Measurements from ENCODE around the gene RBMS3. TPM values are rescaled to one million over a fixed set of nuclear protein-coding genes. Genes with fewer than 3 reads are reported as not detected.

Gene RBMS3
- total RNA-seq, 2 donors from 2014 or later, result 1.4 to 3.5 TPM

DNA sequence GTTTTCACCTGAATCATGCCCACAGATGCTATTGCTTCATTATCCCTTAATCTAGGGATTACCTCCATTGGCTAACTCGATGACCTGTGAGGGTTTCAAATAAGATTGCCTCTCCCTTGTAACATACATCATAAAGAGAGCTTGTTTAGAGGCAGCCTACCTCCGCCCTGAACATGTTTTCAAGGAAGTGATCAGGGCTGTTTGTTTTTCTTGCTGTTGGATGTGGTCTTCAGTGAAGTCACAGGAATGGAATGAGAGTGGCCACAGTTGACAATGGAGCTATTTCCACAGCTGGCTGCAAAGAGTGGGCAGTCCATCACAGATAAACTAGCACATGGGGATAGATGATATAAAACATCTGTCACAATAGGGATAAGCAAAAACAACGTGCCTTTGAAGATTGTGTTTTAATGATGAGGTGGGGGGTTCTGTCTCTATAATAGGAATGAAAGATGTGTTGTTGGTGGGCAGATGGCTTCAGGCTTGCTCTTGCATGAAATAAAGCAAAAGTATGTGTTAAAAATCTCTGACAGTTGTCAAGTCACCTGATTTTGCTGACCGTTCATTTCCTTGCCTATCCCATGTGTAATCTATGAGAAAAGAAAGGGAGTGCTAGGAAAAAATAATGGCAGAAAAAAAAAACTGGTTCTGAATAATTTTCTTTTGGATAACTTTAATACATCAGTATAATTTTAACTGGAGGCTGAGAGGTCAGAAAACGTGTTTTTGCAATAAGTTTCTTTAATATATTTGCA lies 642.3 kb downstream of the RBMS3 start:
- ATAC-seq (no peak), DNase-seq (ENCODE audit: low spot score) (no peak)
- Mint-ChIP-seq H3K9me3 (no peaks in the 10 kb centered on the region), H3K27ac (no peak overlapping the region), H3K4me3 (no peak overlapping the region), H3K4me1 (ENCODE audit: low read depth in 2 of 2) (no peaks in the 10 kb centered on the region), H3K27me3 (no peaks in the 10 kb centered on the region), H3K36me3 (no peaks in the 10 kb centered on the region)

DNA sequence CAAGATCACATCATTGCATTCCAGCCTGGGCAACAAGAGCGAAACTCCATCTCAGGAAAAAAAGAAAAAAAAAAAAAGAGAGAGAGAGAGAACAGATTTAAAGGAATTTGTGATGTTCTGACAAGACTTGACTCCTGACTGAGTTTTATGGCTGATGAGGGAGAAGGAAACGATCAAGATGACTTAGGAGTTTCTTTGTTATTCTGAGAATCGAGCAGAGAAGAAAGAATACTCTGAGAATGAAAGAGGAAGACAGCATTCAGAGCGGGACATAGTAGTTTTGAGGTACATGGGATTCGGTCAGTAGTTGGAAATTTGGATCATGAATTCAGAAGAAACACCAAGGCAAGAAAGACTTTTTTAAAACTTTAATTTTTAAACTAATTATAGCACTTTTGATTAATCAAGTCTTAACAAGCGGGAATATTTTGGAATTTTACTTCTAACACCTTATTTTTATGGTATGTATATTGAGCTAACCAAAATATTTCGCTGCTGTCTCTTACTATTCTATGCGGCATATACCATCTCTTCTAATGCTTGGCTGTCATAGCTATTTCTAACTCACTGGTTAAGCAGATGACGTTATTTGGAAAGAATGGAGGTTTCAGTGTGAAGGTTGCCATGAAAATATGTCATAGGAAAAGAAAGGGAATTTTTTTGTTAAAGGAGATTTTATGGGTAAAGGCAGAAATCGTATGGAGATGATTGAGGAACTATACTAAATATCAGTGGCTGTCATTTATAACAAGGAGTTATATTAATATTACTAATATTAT lies 644.1 kb downstream of the RBMS3 start:
- Mint-ChIP-seq H3K36me3 (no peaks in the 10 kb centered on the region), H3K4me3 (no peak overlapping the region), H3K4me1 (ENCODE audit: low read depth in 2 of 2) (no peaks in the 10 kb centered on the region), H3K27ac (no peak overlapping the region), H3K9me3 (no peaks in the 10 kb centered on the region), H3K27me3 (no peaks in the 10 kb centered on the region)
- no peak for ATAC-seq
- no peak for DNase-seq (ENCODE audit: low spot score)

DNA sequence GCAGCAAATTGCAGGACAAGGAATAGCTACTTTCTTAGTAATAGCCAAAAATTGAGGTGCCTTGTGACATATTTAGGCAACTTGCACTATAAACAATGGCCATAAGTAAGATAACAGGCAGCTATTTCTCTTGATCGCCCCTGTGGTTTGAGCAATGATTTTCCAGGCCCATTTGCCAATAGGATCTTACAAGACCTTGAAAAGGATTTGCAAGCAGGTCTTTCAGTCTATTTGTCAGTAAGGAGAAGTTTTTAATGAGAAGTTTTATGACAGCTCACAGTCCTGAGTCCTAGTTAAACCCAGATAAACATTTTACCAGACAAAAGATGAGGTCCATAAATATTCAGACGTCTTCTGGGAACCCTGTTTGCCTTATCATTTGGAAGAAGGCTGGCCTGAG lies 645.5 kb downstream of the RBMS3 start:
- ATAC-seq (no peak), DNase-seq (ENCODE audit: low spot score) (no peak)
- Mint-ChIP-seq H3K9me3 (no peaks in the 10 kb centered on the region), H3K36me3 (no peaks in the 10 kb centered on the region), H3K4me3 (no peak overlapping the region), H3K4me1 (ENCODE audit: low read depth in 2 of 2) (no peaks in the 10 kb centered on the region), H3K27me3 (no peaks in the 10 kb centered on the region), H3K27ac (no peak overlapping the region)

DNA sequence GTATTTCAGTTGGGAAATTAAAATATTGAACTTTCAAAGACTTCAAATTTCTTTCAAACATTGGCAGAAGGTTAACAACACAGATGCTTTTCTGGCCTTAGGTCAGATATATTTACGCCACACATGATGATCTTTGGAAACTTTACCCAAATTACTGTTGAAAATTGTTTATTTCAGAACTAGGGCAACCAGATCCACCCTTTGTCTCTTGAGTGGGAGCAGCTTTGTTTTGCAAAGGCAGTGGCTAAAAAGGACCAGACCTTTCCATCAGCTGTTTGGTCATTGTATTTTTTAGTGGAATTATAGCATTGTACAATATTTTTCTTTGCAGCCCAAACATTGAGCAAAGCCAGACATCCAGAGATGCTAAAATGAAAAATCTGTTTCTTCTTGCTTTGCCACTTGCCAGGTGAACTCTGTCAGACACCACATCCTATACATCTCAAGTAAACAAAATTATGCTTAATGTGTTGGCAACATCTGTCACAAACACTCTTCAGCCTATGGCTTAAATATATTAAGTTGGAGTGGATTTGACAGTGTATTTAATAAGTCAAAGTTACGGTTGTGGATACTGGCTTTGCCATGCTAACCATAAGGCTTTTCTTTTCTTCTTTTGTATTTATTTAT lies 651.9 kb downstream of the RBMS3 start:
- no peak overlapping the region for H3K27ac Mint-ChIP-seq
- no peaks in the 10 kb centered on the region for H3K27me3 Mint-ChIP-seq
- ATAC-seq, result no peak
- no peak for DNase-seq (ENCODE audit: low spot score)
- H3K4me3 Mint-ChIP-seq, result no peak overlapping the region
- H3K36me3 Mint-ChIP-seq, result no peaks in the 10 kb centered on the region
- no peaks in the 10 kb centered on the region for H3K9me3 Mint-ChIP-seq
- no peaks in the 10 kb centered on the region for H3K4me1 Mint-ChIP-seq (ENCODE audit: low read depth in 2 of 2)

DNA sequence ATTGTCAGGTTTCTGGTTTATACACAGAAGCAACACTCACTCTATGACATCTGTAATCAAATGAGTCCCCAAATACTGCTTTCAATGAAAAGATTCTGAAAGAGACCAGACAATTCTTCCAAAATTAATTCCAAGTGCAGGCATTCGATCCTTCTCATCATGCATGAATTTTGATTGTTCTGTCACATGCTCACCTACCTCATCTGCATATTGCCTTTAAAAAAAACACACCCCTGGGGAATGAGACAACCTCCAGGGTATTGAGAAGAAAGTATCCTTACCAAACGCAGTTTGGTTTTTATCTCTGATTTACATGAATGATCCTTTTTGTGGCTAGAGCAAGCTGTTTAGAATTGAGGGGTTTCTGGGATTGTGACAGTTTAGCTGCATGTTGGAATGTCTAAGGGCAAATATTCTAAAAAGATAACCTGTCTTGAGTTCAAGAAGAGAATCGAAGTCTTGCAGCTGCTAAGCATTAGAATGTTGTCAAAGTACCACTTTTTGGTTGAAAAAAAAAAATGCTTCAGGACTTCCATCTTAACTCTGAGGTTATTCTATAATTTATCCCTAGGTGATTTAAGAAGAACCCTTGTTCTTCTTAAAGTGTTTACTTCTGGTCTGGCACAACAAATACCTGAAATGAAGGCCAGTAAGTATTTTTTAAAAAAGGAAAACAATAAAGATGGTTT lies 653.1 kb downstream of the RBMS3 start:
- Mint-ChIP-seq H3K4me1 (ENCODE audit: low read depth in 2 of 2) (no peaks in the 10 kb centered on the region), H3K27ac (no peak overlapping the region), H3K4me3 (no peak overlapping the region), H3K36me3 (no peaks in the 10 kb centered on the region), H3K27me3 (no peaks in the 10 kb centered on the region), H3K9me3 (no peaks in the 10 kb centered on the region)
- ATAC-seq (no peak), DNase-seq (ENCODE audit: low spot score) (no peak)

DNA sequence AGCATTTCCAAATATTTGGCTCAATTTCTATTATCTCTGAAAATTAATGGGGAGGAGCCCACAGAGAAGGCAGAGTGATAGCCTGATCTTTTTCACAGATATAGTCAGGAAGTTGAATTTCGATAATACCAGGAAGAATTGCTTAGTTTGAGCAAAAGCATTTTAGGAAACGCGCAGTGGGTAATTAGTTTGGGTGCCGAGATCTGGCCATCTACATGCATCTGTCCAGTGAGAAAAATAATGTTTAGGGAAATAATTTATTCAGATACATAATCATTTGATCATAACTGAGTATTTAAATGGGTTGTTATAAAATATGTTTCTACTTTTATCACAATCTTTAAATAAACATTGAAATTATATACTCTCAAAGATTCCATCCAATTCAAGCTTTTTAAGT lies 653.9 kb downstream of the RBMS3 start:
- Mint-ChIP-seq H3K4me1 (ENCODE audit: low read depth in 2 of 2) (no peaks in the 10 kb centered on the region), H3K36me3 (no peaks in the 10 kb centered on the region), H3K4me3 (no peak overlapping the region), H3K27ac (no peak overlapping the region), H3K9me3 (peaks cover 2% of the 10 kb centered on the region), H3K27me3 (no peaks in the 10 kb centered on the region)
- no peak for ATAC-seq
- no peak for DNase-seq (ENCODE audit: low spot score)

DNA sequence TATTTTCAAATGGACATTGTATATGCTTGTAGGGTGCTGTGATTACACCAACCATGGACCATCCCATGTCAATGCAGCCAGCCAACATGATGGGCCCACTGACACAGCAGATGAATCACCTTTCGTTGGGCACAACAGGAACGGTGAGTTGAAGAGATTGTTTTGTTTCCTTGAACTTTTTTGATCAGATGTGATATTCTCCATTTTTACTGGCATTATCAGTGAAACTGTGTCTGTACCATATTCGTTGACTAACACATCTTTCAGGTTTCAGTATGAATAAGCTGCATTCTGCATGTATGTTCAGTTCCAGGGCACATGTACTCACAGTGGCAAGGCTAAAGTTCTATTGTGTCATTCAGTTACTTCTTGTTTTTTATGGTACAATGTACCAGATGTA lies 655.2 kb downstream of the RBMS3 start:
- no peak for ATAC-seq
- H3K4me1 Mint-ChIP-seq (ENCODE audit: low read depth in 2 of 2), result no peaks in the 10 kb centered on the region
- no peak for DNase-seq (ENCODE audit: low spot score)
- no peaks in the 10 kb centered on the region for H3K36me3 Mint-ChIP-seq
- no peaks in the 10 kb centered on the region for H3K27me3 Mint-ChIP-seq
- peaks cover 7% of the 10 kb centered on the region for H3K9me3 Mint-ChIP-seq
- no peak overlapping the region for H3K4me3 Mint-ChIP-seq
- no peak overlapping the region for H3K27ac Mint-ChIP-seq

DNA sequence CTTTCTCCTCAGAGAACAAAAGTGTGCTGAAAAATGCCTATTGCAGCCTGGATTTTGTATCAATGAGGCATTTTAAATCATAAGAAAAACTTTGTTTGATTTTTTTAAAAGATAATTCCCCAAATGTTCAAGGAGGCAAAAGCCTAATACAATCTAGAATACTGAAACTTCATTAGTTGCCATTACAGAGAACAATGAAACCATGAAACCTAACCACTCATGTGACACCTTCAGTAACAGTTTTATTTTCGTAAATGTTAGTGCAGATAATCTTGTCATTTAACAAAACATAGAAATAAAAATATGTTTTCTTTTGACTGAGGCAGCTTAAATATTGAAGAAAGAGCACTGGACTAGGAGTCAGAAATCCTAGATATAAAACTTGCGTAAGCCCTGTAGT lies 655.9 kb downstream of the RBMS3 start:
- Mint-ChIP-seq H3K4me1 (ENCODE audit: low read depth in 2 of 2) (no peaks in the 10 kb centered on the region), H3K27me3 (no peaks in the 10 kb centered on the region), H3K36me3 (no peaks in the 10 kb centered on the region), H3K4me3 (no peak overlapping the region), H3K27ac (no peak overlapping the region), H3K9me3 (peaks cover 7% of the 10 kb centered on the region)
- DNase-seq (ENCODE audit: low spot score), result no peak
- no peak for ATAC-seq

DNA sequence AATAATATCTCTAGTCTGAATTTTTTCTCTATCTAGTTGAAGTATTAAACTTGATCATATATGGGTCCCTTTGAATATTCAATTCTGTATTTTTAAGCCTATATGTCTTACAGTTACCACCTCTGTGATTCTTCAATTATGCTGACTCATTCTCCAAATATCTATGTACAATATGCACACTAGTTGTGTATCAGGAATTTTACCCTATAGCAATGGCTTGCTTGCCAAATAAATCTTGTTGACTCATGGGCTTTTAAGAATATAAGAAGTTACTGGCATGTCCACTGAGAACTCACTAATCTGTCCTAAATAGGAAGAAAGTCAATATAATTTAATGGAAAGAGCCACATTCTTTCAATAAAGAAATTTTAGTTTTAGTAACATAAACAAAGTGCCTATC lies 656.3 kb downstream of the RBMS3 start:
- H3K9me3 Mint-ChIP-seq, result peaks cover 7% of the 10 kb centered on the region

DNA sequence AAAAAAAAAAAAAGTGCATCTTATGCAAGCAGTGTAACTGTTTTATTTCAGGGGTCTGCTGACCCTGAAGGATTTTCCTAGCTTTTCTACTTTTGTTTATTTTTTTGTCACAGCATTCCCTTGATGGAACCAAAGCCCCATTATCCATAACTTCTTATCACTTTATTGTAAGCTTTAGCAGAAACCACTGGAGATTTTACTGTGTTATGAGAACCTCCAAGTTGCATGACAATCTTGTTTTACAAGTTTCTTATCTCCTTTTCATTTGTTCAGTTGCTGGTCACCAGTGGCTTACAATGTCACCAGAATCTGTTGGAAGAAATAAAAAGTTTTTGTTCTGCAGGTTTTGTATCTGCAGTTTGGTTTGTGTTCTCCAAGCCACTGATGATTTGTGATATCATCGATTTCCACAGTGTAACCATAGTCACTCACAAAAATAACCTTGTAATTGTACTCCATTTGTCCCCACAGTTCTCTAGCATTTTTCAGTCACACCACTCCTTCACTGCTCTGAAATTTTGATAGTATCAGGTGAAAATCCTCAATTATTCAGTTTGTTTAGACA lies 660.0 kb downstream of the RBMS3 start:
- no peaks in the 10 kb centered on the region for H3K4me1 Mint-ChIP-seq (ENCODE audit: low read depth in 2 of 2)
- no peak for ATAC-seq
- H3K9me3 Mint-ChIP-seq, result peaks cover 9% of the 10 kb centered on the region
- no peak for DNase-seq (ENCODE audit: low spot score)
- no peaks in the 10 kb centered on the region for H3K27me3 Mint-ChIP-seq
- H3K27ac Mint-ChIP-seq, result no peak overlapping the region
- no peaks in the 10 kb centered on the region for H3K36me3 Mint-ChIP-seq
- H3K4me3 Mint-ChIP-seq, result no peak overlapping the region

More for the DNA sequence above, 656.3 kb downstream of the RBMS3 start:
- Mint-ChIP-seq H3K36me3 (no peaks in the 10 kb centered on the region), H3K4me3 (no peak overlapping the region), H3K27ac (no peak overlapping the region), H3K4me1 (ENCODE audit: low read depth in 2 of 2) (no peaks in the 10 kb centered on the region), H3K27me3 (no peaks in the 10 kb centered on the region)
- DNase-seq (ENCODE audit: low spot score) (no peak), ATAC-seq (no peak)

DNA sequence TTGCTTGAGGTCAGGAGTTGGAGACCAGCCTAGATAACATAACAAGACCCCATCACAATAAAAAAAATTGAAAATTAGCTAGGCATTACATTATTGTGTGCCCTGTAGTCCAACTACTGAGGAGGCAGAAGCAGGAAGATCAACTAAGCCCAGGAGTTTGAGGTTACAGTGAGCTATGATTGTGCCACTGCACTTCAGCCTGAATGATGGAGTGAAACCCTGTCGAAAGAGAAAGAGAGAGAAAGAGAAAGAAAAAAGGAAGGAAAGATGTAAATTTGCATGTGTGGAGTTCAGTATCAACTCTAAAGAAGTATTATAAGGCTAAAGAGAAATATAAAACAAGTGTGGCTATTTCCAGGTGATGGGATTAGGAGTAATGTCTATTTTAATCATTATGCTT lies 661.4 kb downstream of the RBMS3 start:
- no peak for ATAC-seq
- no peak for DNase-seq (ENCODE audit: low spot score)
- Mint-ChIP-seq H3K36me3 (no peaks in the 10 kb centered on the region), H3K27ac (no peak overlapping the region), H3K9me3 (peaks cover 13% of the 10 kb centered on the region), H3K4me1 (ENCODE audit: low read depth in 2 of 2) (no peaks in the 10 kb centered on the region), H3K27me3 (no peaks in the 10 kb centered on the region), H3K4me3 (no peak overlapping the region)

DNA sequence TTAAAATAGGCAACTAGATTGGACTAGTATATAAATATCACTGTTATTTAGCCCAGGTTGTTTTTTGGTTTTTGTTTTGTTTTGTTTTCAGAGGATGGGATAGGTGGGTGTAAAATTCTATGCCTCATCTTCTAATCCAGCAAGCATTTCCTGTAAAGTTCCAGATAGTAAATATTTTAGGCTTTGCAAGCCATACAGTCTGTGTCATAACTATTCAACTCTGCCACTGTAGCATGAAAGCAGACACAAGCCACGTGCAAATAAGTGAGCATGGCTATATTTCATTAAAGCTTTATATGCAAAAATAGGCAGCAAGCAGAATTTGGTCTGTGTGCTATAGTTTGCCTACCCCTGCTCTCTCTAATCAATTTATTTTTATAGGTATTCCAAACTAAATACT lies 668.3 kb downstream of the RBMS3 start:
- Mint-ChIP-seq H3K4me1 (ENCODE audit: low read depth in 2 of 2) (no peaks in the 10 kb centered on the region), H3K9me3 (peaks cover 4% of the 10 kb centered on the region), H3K27ac (no peak overlapping the region), H3K36me3 (no peaks in the 10 kb centered on the region), H3K27me3 (no peaks in the 10 kb centered on the region), H3K4me3 (no peak overlapping the region)
- ATAC-seq (no peak), DNase-seq (ENCODE audit: low spot score) (no peak)

DNA sequence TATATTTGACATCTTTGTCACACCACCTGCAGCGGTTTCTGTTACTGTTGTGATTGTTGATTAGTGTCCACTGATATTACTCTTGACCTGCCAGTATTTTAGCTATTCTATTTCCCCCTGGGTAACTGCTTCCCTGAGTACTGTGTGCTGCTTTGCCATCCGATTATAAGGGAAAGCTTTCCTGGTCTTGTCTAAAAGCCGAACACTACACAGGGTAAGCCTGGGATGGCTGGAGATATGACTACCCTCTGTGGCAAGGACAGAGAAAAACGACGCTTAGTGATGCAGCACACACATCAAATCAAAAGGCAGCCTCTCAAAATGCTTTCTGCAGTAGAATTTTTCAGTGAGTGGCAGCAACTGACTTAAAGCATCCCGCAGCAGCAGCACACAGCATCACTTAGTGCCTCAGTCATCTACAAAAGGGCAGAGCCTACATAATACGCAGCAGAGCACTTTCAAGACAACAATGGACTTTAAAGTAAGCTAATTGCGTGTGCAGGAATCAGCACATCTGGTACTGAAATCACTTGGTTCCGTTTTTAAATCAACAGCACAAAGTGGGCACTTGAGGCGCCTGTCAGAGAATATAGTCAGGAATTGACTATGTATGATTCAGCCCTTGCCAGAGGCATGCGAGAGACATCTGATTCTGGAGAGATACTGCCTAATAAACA lies 669.2 kb downstream of the RBMS3 start:
- Mint-ChIP-seq H3K4me3 (no peak overlapping the region), H3K9me3 (peaks cover 4% of the 10 kb centered on the region), H3K36me3 (no peaks in the 10 kb centered on the region), H3K4me1 (ENCODE audit: low read depth in 2 of 2) (no peaks in the 10 kb centered on the region), H3K27ac (no peak overlapping the region), H3K27me3 (no peaks in the 10 kb centered on the region)
- ATAC-seq, result no peak
- DNase-seq (ENCODE audit: low spot score), result no peak
